Panc1 (cell line): ENCODE results near the gene INPP5F. TPM values are rescaled to one million over a fixed set of nuclear protein-coding genes. Genes with fewer than 3 reads are reported as not detected.

Source experiments
- ATAC-seq: fragments of 200-7000 bp; cut with Tn5 transposase; 2 replicates; pipeline ENCODE4 v1.9.1; 2020; ENCODE audit warnings: mild to moderate bottlenecking, moderate library complexity
- BruUV-seq: library from RNA; stranded (reverse); fragments of 400-500 nt; replicated peaks from 2 replicates; lab custom pipeline; 2021; lab: Mats Ljungman, UMichigan
- CTCF ChIA-PET: fragments of 300-600 bp; sonication (Branson Sonifier 250); formaldehyde crosslinking; loops from one replicate; lab custom pipeline; 2022; ENCODE audit warnings: antibody characterized with exemption; lab: Charles Lee
- POLR2A ChIA-PET: fragments of 300-600 bp; sonication (Branson Sonifier 250); formaldehyde crosslinking; loops from one replicate; lab custom pipeline; 2022; ENCODE audit warnings: antibody characterized with exemption; lab: Charles Lee
- DNase-seq: peaks from one replicate; pipeline ENCODE4 v3.0.0-alpha.2; 2010; ENCODE audit warnings: low read depth, low spot score
- H3K27ac ChIP-seq: 2 replicates; pipeline ENCODE4 v1.5.1; 2011; ENCODE audit warnings: mild to moderate bottlenecking, low read length, inconsistent platforms
- H3K27me3 ChIP-seq: fragments of 200-500 bp; sonication (Bioruptor generic); 2 replicates; pipeline ENCODE4 v1.6.0; 2014; ENCODE audit warnings: low read length, inconsistent platforms; ENCODE audit not compliant: control insufficient read depth, insufficient read depth
- H3K36me3 ChIP-seq: fragments of 200-500 bp; sonication (Bioruptor generic); 2 replicates; pipeline ENCODE4 v1.5.1; 2014; ENCODE audit warnings: inconsistent platforms, mild to moderate bottlenecking, low read length, moderate library complexity; ENCODE audit not compliant: control insufficient read depth, insufficient read depth
- H3K4me1 ChIP-seq: 2 replicates; pipeline ENCODE4 v1.5.1; 2011; ENCODE audit warnings: inconsistent platforms, mild to moderate bottlenecking, low read length, moderate library complexity; ENCODE audit not compliant: control insufficient read depth, insufficient read depth
- H3K4me3 ChIP-seq, 2 experiments: 2 replicates each; pipeline ENCODE4 v1.5.1; 2011 to 2012; ENCODE audit warnings: low read depth in 2 of 2, low read length in 2 of 2, mild to moderate bottlenecking in 2 of 2, inconsistent platforms in 1 of 2, moderate library complexity in 1 of 2
- H3K9me3 ChIP-seq: fragments of 200-500 bp; sonication (Bioruptor generic); 2 replicates; pipeline ENCODE4 v1.5.1; 2014; ENCODE audit warnings: low read depth, mild to moderate bottlenecking, inconsistent platforms, low read length, moderate library complexity; ENCODE audit not compliant: control insufficient read depth, insufficient read depth
- POLR2AphosphoS5 ChIP-seq: IDR thresholded peaks from 2 replicates; pipeline ENCODE4 v1.6.1; 2012; ENCODE audit warnings: mild to moderate bottlenecking, low read depth, low read length, moderate library complexity
- SIN3A ChIP-seq: IDR thresholded peaks from 2 replicates; pipeline ENCODE4 v1.6.1; 2012; ENCODE audit warnings: low read depth, mild to moderate bottlenecking, low read length, moderate library complexity, borderline replicate concordance; ENCODE audit not compliant: insufficient read depth
- TCF7L2 ChIP-seq: IDR thresholded peaks from 2 replicates; pipeline ENCODE4 v1.6.1; 2011; ENCODE audit warnings: mild to moderate bottlenecking, low read depth, low read length, inconsistent platforms
- in situ Hi-C: cut with HindIII; loops from 2 replicates; pipeline ENCODE4 v1.10.0; 2016; ENCODE audit warnings: low sequenced_read_pairs, low pct_unique_long_range_greater_than_20kb
- intact Hi-C: fragments of 100-400 bp; cut with micrococcal nuclease; formaldehyde crosslinking; loops from one replicate; pipeline ENCODE4 v1.10.0; 2022; ENCODE audit not compliant: unreplicated experiment
- total RNA-seq: library from RNA; stranded (reverse); gene quantifications from one replicate; pipeline ENCODE4 v1.2.1, GENCODE V29; 2021; ENCODE audit not compliant: unreplicated experiment
- TF ChIP-seq, protein P1 (sequence below): fragments of 450-650 bp; IDR thresholded peaks from 2 replicates; pipeline ENCODE4 v1.5.1; 2017; ENCODE audit warnings: mild to moderate bottlenecking
- TF ChIP-seq, protein P2 (sequence below), 2 experiments: IDR thresholded peaks; 2 replicates each; pipeline ENCODE4 v1.6.1; 2011 to 2012; ENCODE audit warnings: low read depth in 2 of 2, control low read depth in 1 of 2, low read length in 1 of 2, mild to moderate bottlenecking in 1 of 2, moderate library complexity in 1 of 2; ENCODE audit not compliant: insufficient read depth in 1 of 2

The INPP5F gene
- total RNA-seq, 1 experiment from 2014 or later = 26.7 TPM

DNA sequence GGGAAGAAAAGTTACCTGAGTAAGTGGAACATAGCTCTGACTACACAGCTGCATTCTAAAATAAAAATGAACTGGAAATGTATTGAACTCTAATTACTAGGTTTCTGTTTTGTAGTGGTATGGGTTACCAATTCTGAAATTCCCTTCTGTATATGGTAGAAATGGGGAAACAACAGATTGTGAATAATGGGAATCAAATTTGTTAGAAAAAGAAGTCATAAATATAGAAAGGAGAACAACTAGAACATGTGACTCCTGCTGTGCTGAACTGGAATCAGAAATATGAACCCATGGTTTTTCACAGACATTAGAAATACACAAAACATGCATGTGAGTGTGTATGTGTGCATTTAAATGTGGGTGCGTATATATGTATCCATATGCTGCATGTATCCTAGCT lies 119.8 kb downstream of the INPP5F start:
- POLR2A ChIA-PET = no interaction called here
- intact Hi-C loops (no loop called here), in situ Hi-C loops (no loop called here)
- no peaks in the 10 kb centered on the region for H3K9me3 ChIP-seq
- DNase-seq (no peak), ATAC-seq (no peak)
- H3K4me1 ChIP-seq = 0 out of 2 replicates have a peak, but pooled peaks cover 3% of the 10 kb centered on the region
- H3K36me3 ChIP-seq = peaks cover 58% of the 10 kb centered on the region
- H3K4me3 ChIP-seq = no peak overlapping the region
- H3K27me3 ChIP-seq = no peaks in the 10 kb centered on the region
- no TSS peak for BruUV-seq
- TF ChIP-seq SIN3A = no peak
- no peak overlapping the region for H3K27ac ChIP-seq
- CTCF ChIA-PET = no interaction called here

DNA sequence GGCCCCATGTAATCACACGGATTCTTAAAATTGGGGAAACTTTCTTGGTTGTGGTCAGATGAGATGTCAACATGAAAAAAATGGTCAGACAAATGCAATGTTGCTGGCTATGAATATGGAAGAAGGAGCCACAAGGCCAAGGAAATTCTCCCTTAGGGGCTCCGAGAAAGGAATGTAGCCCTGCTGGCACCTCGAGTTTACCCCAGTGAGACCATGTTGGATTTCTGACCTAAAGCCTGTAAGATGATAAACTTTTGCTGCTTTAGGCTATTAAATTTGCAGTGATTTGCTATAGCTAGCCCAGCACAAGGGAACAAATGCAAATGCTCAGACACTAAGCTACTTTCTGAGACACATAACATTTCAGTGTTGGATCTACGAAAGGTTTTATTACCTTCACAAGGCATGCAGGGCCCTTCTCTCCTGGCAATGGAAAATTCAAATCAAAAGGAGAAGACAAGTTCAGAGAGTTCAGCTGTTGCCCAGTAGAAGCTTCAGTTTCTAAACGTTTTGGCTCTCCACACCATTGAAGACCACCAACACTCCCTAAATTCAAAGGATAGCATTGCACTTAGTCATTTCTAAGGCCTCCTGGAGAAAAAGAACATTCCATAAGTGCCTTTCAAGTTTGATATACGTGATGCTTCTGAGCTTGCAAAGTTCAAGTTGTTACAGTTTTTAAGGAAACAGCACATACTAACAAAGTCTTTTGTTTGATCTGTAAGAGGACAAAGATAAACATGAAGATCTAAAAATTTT lies 123.4 kb downstream of the INPP5F start:
- TF ChIP-seq, protein P1, sequence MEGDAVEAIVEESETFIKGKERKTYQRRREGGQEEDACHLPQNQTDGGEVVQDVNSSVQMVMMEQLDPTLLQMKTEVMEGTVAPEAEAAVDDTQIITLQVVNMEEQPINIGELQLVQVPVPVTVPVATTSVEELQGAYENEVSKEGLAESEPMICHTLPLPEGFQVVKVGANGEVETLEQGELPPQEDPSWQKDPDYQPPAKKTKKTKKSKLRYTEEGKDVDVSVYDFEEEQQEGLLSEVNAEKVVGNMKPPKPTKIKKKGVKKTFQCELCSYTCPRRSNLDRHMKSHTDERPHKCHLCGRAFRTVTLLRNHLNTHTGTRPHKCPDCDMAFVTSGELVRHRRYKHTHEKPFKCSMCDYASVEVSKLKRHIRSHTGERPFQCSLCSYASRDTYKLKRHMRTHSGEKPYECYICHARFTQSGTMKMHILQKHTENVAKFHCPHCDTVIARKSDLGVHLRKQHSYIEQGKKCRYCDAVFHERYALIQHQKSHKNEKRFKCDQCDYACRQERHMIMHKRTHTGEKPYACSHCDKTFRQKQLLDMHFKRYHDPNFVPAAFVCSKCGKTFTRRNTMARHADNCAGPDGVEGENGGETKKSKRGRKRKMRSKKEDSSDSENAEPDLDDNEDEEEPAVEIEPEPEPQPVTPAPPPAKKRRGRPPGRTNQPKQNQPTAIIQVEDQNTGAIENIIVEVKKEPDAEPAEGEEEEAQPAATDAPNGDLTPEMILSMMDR = no peak
- TF ChIP-seq TCF7L2 (no peak), POLR2AphosphoS5 (no peak), SIN3A (no peak)
- TF ChIP-seq, protein P2, sequence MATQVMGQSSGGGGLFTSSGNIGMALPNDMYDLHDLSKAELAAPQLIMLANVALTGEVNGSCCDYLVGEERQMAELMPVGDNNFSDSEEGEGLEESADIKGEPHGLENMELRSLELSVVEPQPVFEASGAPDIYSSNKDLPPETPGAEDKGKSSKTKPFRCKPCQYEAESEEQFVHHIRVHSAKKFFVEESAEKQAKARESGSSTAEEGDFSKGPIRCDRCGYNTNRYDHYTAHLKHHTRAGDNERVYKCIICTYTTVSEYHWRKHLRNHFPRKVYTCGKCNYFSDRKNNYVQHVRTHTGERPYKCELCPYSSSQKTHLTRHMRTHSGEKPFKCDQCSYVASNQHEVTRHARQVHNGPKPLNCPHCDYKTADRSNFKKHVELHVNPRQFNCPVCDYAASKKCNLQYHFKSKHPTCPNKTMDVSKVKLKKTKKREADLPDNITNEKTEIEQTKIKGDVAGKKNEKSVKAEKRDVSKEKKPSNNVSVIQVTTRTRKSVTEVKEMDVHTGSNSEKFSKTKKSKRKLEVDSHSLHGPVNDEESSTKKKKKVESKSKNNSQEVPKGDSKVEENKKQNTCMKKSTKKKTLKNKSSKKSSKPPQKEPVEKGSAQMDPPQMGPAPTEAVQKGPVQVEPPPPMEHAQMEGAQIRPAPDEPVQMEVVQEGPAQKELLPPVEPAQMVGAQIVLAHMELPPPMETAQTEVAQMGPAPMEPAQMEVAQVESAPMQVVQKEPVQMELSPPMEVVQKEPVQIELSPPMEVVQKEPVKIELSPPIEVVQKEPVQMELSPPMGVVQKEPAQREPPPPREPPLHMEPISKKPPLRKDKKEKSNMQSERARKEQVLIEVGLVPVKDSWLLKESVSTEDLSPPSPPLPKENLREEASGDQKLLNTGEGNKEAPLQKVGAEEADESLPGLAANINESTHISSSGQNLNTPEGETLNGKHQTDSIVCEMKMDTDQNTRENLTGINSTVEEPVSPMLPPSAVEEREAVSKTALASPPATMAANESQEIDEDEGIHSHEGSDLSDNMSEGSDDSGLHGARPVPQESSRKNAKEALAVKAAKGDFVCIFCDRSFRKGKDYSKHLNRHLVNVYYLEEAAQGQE (IDR thresholded peaks at IDR 0.05; ENCODE audit: insufficient read depth in 1 of 2, low read depth in 2 of 2, low read length in 1 of 2) = no peak
- BruUV-seq = no TSS peak
- Histone ChIP-seq H3K9me3 (no peaks in the 10 kb centered on the region), H3K4me3 (no peak overlapping the region), H3K27ac (no peak overlapping the region), H3K4me1 (0 out of 2 replicates have a peak, but pooled peaks cover 3% of the 10 kb centered on the region), H3K36me3 (peaks cover 56% of the 10 kb centered on the region), H3K27me3 (no peaks in the 10 kb centered on the region)
- POLR2A ChIA-PET = no interaction called here
- CTCF ChIA-PET = no interaction called here
- ATAC-seq = no peak
- DNase-seq = no peak
- in situ Hi-C loops (no loop called here), intact Hi-C loops (no loop called here)

DNA sequence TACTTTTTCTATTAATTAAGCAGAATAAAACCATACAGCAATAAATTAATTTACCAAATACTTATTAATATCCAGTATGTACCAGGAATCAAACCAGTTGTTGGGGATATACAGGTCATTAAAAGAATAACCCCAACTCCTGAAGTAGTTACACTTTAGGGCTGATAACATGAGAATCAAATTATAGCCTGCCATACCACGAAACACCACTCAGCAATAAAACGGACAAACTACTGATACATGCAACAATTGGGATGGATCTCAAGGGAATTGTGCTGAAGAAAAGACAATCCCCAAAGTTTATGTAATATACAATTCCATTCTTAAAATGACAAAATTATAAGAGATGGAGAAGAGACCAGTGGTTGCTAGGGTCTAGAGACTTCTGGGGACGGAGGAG lies 124.1 kb downstream of the INPP5F start:
- POLR2A ChIA-PET = no interaction called here
- BruUV-seq = no TSS peak
- in situ Hi-C loops = no loop called here
- CTCF ChIA-PET = no interaction called here
- DNase-seq (no peak), ATAC-seq (no peak)
- TF ChIP-seq TCF7L2 = no peak
- TF ChIP-seq POLR2AphosphoS5 = no peak
- TF ChIP-seq, protein P2 (IDR thresholded peaks at IDR 0.05; ENCODE audit: insufficient read depth in 1 of 2, low read depth in 2 of 2, low read length in 1 of 2) = no peak
- TF ChIP-seq, protein P1 = no peak
- no peak for TF ChIP-seq SIN3A
- no peak overlapping the region for H3K4me3 ChIP-seq
- no peak overlapping the region for H3K27ac ChIP-seq
- no peaks in the 10 kb centered on the region for H3K27me3 ChIP-seq
- no peaks in the 10 kb centered on the region for H3K9me3 ChIP-seq
- 0 out of 2 replicates have a peak, but pooled peaks cover 3% of the 10 kb centered on the region for H3K4me1 ChIP-seq
- peaks cover 53% of the 10 kb centered on the region for H3K36me3 ChIP-seq
- intact Hi-C loops = loop anchor here (10.0 kb wide), 1 partner anchor 245 kb away; no protein-coding TSS in a partner anchor
